PFSK-1 (cell line): ENCODE measurements around the gene PDF.

ENCODE experiments used
- FOXP2 ChIP-seq: optimal IDR thresholded peaks from 2 replicates; pipeline ENCODE3; 2011; ENCODE audit warnings: borderline replicate concordance, control low read depth, inconsistent platforms; ENCODE audit not compliant: insufficient read depth; ENCODE audit errors: extremely low read length, extremely low read depth
- POLR2AphosphoS5 ChIP-seq: IDR thresholded peaks from 2 replicates; pipeline ENCODE4 v1.6.1; 2012; ENCODE audit warnings: low read depth, mild to moderate bottlenecking, control low read depth, low read length, moderate library complexity
- REST ChIP-seq, 2 experiments: IDR thresholded peaks; 2 replicates each; pipeline versions ENCODE4 v1.6.1 to v1.8.0; 2011 to 2012; ENCODE audit warnings: low read depth in 2 of 2, low read length in 2 of 2, control low read depth in 1 of 2, inconsistent platforms in 1 of 2, mild to moderate bottlenecking in 1 of 2, moderate library complexity in 1 of 2; ENCODE audit not compliant: insufficient read depth in 1 of 2
- SIN3A ChIP-seq: IDR thresholded peaks from 2 replicates; pipeline ENCODE4 v1.6.1; 2012; ENCODE audit warnings: mild to moderate bottlenecking, low read length, moderate library complexity, borderline replicate concordance; ENCODE audit not compliant: insufficient read depth
- TAF1 ChIP-seq: IDR thresholded peaks from 2 replicates; pipeline ENCODE4 v1.6.1; 2012; ENCODE audit warnings: low read length, control low read depth, borderline replicate concordance; ENCODE audit not compliant: insufficient read depth

PDF gene

DNA sequence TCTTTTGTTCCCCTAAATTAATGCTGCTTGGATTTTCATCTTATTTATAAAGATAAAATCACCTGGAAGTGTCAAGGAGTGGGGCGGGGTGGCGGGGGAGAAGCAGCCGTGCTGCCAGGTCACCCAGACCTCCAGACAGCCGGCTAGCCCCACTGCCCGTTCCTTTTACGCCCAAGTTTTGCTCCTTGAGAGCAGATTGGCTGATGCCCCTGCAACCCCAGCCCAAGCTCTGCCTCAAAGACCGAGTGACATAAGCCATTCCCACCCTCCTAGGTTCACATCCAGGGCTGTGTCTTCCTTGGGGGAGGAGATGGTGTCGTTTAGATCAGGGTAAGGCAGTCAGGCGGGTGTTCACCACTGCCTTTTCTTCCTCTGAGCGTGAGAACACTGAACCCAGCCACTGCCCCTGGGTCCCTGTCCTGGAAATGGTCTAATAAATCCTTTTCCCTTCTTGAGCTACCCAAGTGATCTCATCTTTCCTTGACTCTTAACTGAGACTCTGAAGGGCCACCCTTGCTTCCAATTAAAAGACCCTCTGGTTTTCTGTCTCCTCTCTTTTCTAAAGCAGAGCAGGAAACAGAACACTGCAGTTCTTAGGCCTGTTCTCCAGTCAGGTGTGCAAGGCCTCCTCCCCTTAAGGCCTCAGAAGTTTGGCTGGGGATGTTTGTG is 5.7 kb downstream of the PDF start:
- TF ChIP-seq FOXP2, result no peak
- no peak for TF ChIP-seq REST (IDR thresholded peaks at IDR 0.05; ENCODE audit: insufficient read depth in 1 of 2, low read depth in 2 of 2, low read length in 2 of 2)

DNA sequence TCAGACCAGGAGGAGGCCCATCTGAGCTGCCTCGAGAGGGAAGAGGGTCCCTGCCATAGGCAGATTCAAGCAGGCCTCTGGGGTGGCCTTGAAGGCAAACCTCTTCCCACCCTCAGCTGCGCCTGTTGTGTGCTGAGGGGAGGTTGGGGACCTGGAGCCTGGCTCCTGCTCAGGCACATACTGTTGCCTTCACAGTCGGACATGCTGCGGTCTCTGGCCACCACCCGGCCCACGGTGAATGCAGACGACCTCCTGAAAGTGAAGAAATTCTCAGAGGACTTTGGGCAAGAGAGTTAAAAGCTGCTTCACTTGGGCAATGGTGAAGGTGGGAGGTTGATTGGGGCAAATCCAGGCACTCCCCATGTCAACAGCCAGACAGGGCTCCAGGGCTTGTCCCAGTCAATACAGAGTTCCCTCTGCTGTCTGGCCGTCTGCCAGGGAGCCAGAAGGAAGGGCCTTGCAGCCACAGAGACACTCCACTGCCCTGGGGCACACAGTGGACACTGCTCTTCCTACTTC is 6.3 kb downstream of the PDF start:
- TF ChIP-seq REST (IDR thresholded peaks at IDR 0.05; ENCODE audit: insufficient read depth in 1 of 2, low read depth in 2 of 2, low read length in 2 of 2) (no peak), POLR2AphosphoS5 (0 out of 2 replicates have a peak, but pooled peaks have one; percentile 18), TAF1 (no peak), SIN3A (no peak)

DNA sequence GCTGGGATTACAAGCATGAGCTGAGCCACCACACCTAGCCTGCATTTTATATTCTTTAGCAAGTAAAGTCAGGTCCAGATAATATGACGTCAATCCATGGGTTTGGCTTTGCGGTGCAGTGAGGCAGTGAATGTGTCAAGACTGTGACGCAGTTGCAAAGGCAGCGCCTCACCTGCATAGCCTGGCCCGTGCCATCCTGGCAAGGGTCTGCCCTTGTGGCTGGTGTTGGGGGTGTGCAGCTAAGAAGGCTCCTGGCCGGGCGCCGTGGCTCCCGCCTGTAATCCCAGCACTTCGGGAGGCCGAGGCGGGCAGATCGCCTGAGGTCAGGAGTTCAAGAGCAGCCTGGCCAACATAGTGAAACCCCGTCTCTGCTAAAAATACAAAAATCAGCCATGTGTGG is 7.0 kb downstream of the PDF start:
- TF ChIP-seq SIN3A (no peak), FOXP2 (no peak), POLR2AphosphoS5 (no peak; the same call in 1 of the 2 replicates), TAF1 (no peak), REST (IDR thresholded peaks at IDR 0.05; ENCODE audit: insufficient read depth in 1 of 2, low read depth in 2 of 2, low read length in 2 of 2) (no peak)

GRCh38 chr16:69322343-69322742 is 8.0 kb downstream of the PDF start:
- TF ChIP-seq FOXP2, result no peak
- TF ChIP-seq SIN3A, result no peak
- no peak for TF ChIP-seq TAF1
- TF ChIP-seq REST (IDR thresholded peaks at IDR 0.05; ENCODE audit: insufficient read depth in 1 of 2, low read depth in 2 of 2, low read length in 2 of 2), result no peak
- TF ChIP-seq POLR2AphosphoS5, result no peak

GRCh38 chr16:69321080-69321479 is 9.3 kb downstream of the PDF start:
- TF ChIP-seq POLR2AphosphoS5 (no peak), TAF1 (no peak), FOXP2 (no peak), SIN3A (no peak), REST (IDR thresholded peaks at IDR 0.05; ENCODE audit: insufficient read depth in 1 of 2, low read depth in 2 of 2, low read length in 2 of 2) (no peak)
